HG02970 (cell line): ENCODE data around the gene GRM5.
"Not testable (repeated sequence)": the region's sequence is repeated elsewhere in the genome, so short reads cannot be mapped to it uniquely, and the experiment has no call there.

Experiments used
- ATAC-seq: cut with Tn5 transposase; IDR thresholded peaks from one replicate; pipeline ENCODE4 v1.9.1; 2021; ENCODE audit warnings: mild to moderate bottlenecking, moderate library complexity, moderate number of reproducible peaks; ENCODE audit not compliant: unreplicated experiment, low FRiP score

The GRM5 gene

GRCh38 chr11:88844941-88845340 is 220.8 kb downstream of the GRM5 start:
- ATAC-seq, result not testable (repeated sequence)

- ATAC-seq, result not testable (repeated sequence)
Measured at GRCh38 chr11:88843766-88844426, 221.9 kb downstream of the GRM5 start.

DNA sequence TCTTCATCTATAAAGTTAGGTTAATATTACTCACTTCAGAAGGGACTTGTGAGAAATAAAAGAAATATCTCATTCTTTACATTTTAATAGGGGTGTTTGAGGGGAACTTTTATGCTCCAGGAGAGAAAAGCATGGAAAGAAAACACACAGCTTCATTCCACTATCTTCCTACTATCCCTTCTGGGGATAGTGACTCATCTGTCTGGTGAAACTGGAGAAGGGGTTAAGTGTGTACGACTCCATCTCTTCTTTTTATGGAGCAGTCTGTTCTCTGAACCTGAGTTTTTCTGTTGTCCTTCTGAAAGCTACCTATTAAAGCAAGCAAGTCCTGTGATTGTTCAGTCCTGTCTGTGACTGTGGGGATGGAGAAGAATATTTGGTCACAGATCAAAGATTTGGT is 227.6 kb downstream of the GRM5 start:
- ATAC-seq, result not testable (repeated sequence)

GRCh38 chr11:88835709-88836108 is 230.1 kb downstream of the GRM5 start:
- ATAC-seq, result not testable (repeated sequence)

DNA sequence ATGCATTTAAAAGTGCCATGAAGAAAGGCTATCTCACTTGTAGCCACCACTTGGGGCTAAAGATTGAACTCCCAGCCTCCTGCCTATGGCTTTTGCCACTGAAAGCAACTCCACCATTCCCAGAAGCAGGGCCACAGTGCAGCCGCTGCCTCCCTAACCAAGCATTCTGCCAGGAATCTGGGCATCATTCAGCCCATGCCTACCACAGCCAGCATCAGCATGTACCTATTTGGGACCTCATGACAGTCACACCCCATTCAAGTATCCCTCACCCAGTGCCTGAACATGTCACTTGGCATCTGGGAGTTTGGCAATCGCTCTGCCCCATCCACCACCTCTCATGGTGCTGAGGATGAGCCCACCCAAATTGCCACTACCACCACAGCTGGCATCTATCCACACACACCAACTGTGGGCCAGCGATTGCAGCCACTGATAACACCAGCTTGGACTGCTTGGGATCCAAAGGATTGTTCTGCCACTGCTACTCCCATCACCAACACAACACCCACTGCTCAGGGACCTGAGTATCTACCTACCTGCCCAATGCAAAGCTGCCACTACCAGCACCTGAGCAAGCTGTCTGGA is 234.4 kb downstream of the GRM5 start:
- ATAC-seq, result no peak

DNA sequence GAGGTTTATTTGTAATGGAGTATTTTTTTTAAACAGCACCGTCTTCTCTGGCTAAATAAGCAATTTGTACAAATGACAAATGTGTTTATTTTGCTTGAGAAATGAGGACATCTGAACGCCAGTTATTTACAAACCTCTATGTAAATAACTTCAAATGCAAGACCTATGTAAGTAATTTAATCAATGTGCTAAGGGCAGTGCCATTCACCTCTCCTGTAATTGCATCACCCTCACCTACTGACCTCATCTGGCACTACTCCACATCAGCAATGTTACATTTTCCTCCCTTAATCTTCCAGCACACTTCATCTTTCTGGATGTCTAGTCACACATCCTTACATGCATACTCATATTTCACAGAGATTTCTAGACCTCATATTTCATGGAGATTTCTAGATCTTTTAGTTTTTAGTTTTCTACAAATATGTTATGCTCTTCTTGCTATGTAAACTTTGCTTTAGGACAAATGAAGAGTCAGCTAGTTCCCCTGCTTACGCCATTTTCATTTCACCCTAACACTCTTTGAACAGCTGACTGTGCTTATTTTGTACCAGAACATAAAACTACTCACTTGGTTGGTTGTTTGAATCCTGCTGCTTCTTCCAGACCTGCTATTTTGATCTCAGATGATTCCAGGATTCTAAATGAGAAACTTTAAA is 238.6 kb downstream of the GRM5 start:
- no peak for ATAC-seq

GRCh38 chr11:88819616-88820015 is 246.2 kb downstream of the GRM5 start:
- ATAC-seq, result no peak

DNA sequence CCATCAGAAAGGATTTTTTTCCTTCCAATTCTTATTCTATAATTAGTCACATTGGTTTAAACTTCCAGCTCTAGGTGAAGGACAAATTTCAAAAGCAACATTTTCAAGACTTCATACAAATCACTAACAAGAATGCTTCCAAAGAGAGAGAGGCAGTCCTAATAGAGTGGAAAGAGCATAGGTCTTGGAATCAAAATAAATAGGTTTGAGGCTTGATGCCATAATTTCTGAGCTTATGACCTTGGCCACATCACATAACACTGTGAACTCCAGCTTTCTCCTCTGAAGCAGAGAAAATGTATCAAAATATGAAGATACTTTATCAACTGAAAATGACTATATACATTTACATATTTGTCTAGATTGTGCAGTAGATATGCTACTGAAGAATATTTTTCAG is 246.8 kb downstream of the GRM5 start:
- ATAC-seq, result no peak

- no peak for ATAC-seq
Measured at GRCh38 chr11:88815505-88815904, 250.3 kb downstream of the GRM5 start.

- ATAC-seq, result no peak
Measured at GRCh38 chr11:88814076-88814475, 251.7 kb downstream of the GRM5 start.

DNA sequence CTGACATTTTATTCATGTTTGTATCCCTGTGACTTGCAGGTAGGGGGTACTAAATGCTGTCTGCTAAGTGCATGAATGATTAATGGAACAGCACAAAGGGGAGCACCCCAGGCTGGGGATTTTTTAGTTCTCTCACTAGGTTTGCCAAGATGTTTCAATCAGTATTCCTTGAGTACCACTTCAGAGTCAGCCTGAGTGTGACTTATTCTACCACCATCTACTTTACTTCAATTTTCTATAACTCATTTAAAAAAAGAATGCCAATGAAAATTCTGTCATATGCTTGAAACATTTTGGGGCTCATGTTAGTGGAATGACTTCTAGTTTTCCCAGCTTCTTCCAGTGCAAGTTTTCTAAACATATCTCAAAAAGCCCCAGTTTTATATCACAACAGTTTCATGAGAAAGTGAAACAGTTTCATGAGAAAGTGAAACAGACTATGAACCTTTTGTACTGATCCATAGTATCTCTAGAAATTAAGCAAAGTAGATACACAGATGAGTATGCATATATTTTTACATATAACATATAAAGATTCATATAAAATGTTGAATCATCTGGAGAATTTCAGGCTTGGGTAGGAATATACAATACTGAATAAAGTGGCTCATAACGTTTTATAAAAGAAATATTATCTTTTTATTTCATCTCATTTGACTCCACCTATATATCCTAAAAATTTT is 252.4 kb downstream of the GRM5 start:
- ATAC-seq, result peak; percentile 92

DNA sequence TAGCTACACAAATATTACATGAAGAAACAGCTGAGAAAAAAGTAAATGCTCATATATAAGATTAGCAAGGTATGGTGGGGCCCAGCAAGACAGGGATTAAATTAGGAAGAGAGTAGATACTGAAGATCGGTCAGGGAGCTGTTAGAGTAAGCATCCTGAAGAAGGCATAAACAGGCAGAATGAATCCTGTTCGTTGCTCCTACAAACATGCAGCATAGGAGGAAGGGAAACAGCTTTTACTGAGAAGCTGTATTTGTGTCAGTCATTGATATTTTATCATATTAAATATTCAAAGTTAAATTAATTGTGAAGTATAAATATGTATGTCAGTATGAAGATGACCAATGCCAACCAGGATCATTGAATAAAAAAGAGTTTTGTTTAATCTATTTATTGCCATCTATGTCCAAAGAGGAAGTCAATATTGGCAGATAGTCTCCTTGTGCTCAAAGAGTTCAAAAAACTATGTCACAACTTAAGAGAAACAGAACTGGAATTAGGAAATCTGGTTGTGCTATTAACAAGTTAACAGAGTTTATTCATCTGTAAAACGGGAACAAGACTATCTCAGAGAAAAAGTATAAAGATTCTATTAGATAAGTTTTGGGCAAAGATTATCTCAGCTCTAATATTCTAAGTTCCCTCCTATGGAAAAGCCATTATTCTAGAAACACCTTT is 255.2 kb downstream of the GRM5 start:
- ATAC-seq, result no peak

GRCh38 chr11:88809126-88809525 is 256.7 kb downstream of the GRM5 start:
- ATAC-seq, result no peak

DNA sequence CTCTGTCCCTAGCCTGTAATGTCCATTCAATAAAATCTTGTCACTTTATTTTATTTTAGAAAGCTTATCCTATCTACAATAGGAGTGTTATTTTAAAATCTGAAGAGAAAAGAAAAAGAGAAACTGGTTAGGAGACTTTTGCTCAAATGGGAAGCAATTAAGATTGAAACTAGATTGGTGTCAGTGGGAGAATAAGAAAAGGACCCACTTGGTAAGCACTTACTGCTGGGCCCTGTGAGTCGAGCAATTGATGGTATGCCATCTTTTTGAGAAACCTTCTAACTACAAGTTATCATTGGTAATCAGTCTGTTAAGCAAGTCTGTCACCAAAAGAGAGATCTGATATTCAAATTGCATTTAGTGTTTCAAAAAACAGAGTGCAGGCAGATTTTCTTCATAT is 258.4 kb downstream of the GRM5 start:
- no peak for ATAC-seq

GRCh38 chr11:88806410-88806809 is 259.4 kb downstream of the GRM5 start:
- no peak for ATAC-seq

DNA sequence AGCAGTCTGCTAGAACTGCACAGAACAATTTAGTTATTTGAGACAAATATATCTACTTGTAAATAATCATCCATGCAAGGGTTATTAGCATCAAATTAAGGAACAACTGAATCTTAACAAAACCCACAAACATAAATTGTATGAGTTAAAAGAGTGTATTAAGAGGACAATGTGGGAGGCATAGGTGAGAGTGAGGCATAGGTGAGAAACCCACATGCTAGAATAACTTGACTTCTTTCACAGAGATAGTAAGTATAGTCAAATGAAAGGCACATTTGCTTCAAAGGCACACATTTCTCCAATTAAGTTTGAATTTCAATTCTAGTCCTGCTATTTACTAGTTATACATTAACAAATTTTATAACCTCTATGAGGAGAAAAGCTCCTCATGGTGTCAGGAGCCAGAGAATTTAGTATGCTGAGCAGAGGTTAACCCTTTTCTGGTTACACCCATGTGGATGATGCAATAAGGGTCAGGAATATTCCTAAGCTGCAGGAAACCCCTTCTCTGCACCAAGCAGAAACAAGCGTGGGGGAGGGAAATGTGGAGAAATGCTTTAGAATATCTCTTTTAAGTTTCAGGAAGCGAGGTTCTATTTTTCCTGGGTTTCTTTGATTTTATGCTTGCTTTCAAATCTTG is 264.2 kb downstream of the GRM5 start:
- ATAC-seq, result no peak

GRCh38 chr11:88799771-88800500 is 265.8 kb downstream of the GRM5 start:
- ATAC-seq, result no peak

DNA sequence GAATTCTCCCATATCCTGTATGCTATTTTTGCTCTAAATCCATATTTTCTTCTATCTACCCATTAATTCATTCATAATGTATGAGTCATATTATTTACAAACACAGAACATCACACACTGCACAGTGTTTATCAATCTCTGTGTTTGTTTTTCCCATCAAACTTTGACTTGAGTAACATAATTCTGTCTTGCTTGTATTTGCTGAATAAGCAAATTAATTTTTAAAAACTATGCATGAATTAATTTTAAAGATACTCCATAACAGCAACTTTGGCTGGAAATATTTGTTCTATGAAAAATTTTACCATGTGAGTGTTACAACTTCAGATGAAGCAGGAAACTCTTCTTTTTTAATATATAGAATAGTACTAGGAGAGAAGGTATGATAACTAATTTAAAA is 275.6 kb downstream of the GRM5 start:
- ATAC-seq, result no peak

- ATAC-seq, result no peak
Measured at GRCh38 chr11:88779577-88779976, 286.2 kb downstream of the GRM5 start.
